NCI-H524 treated with DMSO at 0.1 percent for 48 hours (cell line): ENCODE measurements around the gene BACH1.
A peak's percentile ranks its signal among the peaks of the same experiment; 100 is the strongest.

Experiments used
- DNase-seq: peaks from one replicate; lab custom pipeline; 2025; lab: John Stamatoyannopoulos, UW

The BACH1 gene

DNA sequence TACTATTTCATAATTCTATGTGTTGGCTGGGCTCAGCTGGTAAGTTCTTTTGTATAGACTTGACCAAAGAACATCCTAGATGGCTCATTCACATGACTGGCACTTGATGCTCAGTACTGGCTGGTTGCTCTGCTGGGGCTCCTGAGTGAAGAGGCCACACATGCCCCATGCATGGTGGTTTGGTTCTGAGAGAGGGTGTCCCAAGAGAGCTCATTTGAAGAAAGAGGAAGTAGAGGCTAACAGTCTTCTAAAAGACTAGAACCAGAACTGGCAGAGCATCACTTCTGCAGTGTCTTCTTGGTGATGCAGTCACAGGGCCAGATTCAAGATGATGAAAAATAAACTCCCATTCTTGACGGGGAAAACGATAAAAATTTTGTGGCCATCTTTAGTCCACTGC lies 5.2 kb upstream of the BACH1 start:
- DNase-seq: no peak

DNA sequence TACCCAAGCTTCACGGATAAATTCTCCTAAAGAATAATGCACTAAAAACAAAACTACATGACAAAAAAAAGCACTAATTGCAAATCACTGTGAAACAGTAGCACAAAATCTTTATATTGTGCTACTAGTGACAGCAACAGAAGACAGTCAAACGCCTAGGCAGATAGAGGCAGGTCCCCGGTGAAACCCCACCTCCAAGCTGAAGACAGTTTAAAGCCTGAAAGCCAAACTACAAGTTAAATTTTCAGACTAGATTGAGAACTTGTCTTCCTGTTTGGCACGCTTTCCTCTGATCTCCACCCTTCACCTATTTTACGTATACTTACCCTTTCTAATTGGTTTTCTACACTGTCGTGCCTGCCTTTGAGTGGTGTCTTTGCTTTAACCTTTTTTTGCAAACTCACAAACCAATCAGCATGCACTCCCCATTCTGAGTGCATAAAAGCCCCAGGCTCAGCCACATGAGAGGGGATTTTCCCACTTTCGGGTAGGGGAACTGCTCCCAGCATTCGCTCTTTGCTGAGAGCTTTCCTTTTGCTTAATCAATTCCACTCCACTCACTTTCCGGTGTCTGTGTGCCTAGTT lies 3.6 kb upstream of the BACH1 start:
- no peak for DNase-seq

GRCh38 chr21:29296446-29296845 lies 2.3 kb upstream of the BACH1 start:
- no peak for DNase-seq

GRCh38 chr21:29297483-29298347 lies 1.0 kb upstream of the BACH1 start:
- no peak for DNase-seq

- no peak for DNase-seq
These were observed 559 bp downstream of the BACH1 start for GRCh38 chr21:29299046-29299915.

- DNase-seq: peak; percentile 87
These were observed 1.4 kb downstream of the BACH1 start for GRCh38 chr21:29299916-29300806.

DNA sequence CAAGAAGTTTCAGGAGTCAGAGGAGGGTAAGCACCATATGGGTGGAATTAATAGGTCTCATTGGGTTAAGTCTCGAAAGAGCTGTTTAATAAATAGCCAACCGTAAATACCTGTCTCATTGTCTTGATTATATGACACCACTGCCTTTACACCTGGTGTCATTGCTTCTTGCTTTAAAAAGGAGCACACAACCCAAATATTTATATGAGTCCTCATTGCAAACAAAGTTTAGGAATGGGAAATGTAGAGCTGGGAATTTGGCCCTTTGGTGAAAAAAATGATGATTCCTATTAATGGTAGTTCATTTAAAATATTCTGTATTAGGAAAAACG lies 2.1 kb downstream of the BACH1 start:
- DNase-seq: peak; percentile 5

DNA sequence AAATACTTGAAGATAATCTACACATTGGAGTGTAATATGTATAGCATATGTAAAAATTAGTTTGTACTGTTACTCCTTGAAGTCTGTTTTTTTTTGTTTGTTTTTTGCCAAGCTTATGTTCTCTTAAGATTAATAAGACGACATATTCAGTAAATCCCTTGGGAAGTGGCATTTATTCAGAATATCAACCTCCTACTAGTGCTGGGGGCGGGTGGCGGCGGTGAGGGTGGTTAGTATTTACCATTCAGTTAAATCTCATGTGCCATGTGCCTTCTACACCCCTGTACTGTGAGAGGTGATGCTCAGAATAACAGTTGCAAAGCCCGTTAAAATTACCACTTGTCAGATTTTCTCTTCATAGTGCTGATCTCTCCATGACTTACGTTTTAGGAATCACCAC lies 3.0 kb downstream of the BACH1 start:
- no peak for DNase-seq

DNA sequence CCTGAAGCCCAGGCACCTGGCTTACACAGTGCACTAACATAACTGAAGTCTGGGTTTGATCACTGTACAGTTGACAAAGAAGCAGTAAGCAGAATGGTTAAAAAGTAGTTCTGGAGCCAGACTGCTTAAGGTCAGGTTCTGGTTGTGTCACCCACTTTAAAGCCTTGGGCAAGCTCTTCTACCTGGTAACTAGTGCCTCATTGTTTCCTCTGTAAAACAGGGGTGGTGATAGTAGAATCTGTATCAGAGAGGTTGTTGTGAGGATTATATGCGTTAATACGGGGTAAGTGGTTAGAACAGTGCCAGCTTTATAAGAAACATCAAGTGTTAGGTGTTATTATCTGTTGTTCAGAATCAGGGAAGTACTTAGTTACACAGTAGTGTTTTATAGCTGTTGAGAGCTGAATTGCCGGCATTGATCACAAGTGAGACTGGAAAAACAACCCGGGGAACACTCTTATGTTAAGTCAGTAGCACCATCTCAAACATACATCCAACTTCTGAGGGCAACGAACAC lies 3.7 kb downstream of the BACH1 start:
- DNase-seq: peak; percentile 78

GRCh38 chr21:29303288-29303687 lies 4.6 kb downstream of the BACH1 start:
- DNase-seq: no peak

GRCh38 chr21:29304597-29304996 lies 5.9 kb downstream of the BACH1 start:
- DNase-seq: no peak

DNA sequence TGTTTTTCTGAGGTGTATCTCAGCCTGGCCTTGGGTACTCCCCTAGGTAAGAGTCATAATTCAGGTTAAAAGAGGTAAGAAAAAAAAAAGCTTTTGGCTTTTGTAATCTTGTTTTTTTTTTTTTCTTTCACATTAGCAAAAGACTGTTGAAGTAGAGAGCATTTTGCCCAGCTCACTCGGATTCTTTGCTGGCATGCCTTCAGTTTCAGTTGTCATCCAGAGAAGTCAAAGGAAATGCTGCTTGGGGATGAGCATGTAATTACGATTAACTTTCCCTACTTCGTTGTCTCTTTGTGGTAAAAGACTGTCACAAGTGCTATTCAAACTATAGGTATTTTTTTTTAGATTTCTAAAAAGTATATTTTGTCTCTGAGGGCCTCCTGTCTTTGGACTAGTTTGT lies 6.3 kb downstream of the BACH1 start:
- no peak for DNase-seq

DNA sequence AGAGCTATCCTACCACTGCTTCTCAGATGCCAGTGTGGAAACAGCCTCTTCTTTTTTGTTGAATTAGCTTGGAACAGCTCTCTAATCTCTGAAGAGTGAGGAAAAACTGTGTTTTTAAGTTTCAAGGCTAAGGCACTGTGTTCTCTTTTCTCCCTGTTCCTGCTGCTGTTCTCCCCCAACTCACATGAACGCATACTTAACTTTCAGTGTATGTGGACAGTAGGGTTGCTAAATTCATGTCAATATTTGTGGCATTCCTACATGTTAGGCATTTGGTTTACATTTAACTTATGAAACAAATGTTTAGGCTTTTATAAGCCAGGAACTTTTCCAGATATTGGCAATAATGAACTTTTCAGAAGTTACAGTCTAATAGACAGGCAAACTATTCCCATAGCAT lies 6.8 kb downstream of the BACH1 start:
- DNase-seq: no peak

DNA sequence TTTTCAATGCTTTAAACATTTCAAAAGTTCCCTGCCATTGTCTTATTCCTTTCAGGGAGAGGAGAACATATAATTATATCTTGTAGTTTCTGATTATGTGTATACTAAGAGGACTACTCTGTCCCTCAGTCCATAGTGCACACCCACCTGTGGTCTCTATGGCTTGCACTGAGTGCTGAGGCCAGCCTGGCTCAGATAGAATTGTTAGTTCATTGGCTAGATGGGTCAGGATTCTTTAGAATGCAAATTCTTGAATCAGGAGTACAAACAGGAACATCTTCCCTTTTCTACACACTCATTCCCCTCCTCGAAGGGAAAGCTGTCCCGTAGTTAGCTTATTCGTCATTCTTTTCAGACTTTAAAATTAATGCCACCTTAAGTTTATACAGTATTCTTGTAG lies 8.2 kb downstream of the BACH1 start:
- no peak for DNase-seq

- DNase-seq: no peak
These were observed 9.2 kb downstream of the BACH1 start for GRCh38 chr21:29307718-29308455.

- no peak for DNase-seq
These were observed 9.7 kb downstream of the BACH1 start for GRCh38 chr21:29308456-29308783.

GRCh38 chr21:29309703-29310102 lies 11.0 kb downstream of the BACH1 start:
- no peak for DNase-seq

DNA sequence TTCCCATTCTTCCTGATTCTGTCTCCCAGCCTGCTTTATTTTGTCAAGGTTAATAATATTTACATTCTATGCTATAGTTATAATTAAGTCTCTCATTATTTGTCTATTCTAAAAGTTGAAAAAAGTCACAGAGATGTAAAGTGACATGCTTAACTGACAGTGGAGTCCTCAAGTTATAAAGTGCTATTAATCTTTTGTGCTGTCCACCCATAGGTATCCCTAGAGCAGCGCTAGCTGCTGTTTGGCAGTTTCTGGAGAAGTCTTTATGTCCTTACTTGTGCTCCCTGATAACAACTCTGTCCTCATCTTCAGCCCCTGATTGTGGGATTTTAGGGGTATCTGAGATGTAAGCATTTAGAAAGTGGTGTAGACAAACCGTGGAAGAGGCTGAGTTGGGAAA lies 13.1 kb downstream of the BACH1 start:
- no peak for DNase-seq

DNA sequence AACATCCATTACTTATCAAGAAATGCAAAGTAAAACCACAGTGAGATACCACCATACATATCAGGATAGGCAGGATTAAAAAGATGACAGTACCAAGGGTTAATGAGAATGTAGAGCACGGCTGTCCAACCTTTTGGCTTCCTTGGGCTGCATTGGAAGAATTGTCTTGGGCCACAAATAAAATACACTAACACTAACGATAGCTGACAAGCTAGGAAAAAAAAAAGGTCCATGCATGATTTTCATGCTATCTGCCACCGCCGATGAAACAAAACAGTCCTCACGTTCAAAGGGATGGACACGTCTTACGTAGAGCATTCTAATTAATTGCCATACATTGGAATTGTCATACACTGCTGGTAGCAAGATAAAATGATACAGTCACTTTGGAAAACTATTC lies 14.3 kb downstream of the BACH1 start:
- no peak for DNase-seq

- no peak for DNase-seq
These were observed 15.1 kb downstream of the BACH1 start for GRCh38 chr21:29313662-29314408.
